Measurements from ENCODE around the gene MYO9A. TPM values are rescaled to one million over a fixed set of nuclear protein-coding genes. Genes with fewer than 3 reads are reported as not detected.

The MYO9A gene
- total RNA-seq, 6 experiments from 2014 or later = 25.3 to 29.1 (median 27.3) TPM

GRCh38 chr15:71825021-71825730, 292.8 kb downstream of the MYO9A start:
- Mint-ChIP-seq H3K4me3 (no peak overlapping the region), H3K27ac (no peak overlapping the region), H3K27me3 (ENCODE audit: insufficient read depth) (no peaks in the 10 kb centered on the region; the same call in 1 of the 2 replicates), H3K9me3 (peaks cover 36% of the 10 kb centered on the region), H3K4me1 (ENCODE audit: low read depth) (no peaks in the 10 kb centered on the region), H3K36me3 (ENCODE audit: low read depth) (peaks cover 95% of the 10 kb centered on the region)
- no peak for DNase-seq
- TF ChIP-seq CTCF (IDR thresholded peaks at IDR 0.05) = no peak

DNA sequence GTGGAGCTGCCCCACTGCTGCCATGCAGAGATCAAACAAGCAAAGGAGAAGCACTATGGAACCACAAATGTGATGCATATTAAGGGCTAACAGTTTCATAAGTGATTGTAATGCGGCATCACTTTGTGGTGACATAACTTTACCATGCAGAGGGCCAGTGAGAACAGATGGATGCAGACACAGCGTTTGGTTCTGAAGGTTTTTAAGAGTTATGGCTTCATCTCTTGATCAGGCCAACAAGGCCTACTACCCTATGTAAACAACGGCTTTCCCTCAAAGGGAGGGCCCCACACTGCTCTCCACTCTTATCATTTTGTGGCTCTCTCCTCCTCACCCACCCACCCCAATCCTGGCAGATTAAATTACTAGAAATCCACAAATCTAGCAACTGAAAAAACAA, 294.1 kb downstream of the MYO9A start:
- Mint-ChIP-seq H3K4me1 (ENCODE audit: low read depth) (no peaks in the 10 kb centered on the region), H3K27me3 (ENCODE audit: insufficient read depth) (no peaks in the 10 kb centered on the region; the same call in 1 of the 2 replicates), H3K9me3 (peaks cover 48% of the 10 kb centered on the region), H3K27ac (no peak overlapping the region), H3K36me3 (ENCODE audit: low read depth) (peaks cover 92% of the 10 kb centered on the region), H3K4me3 (no peak overlapping the region)
- DNase-seq = no peak
- no peak for TF ChIP-seq CTCF (IDR thresholded peaks at IDR 0.05)

- Mint-ChIP-seq H3K27ac (no peak overlapping the region), H3K27me3 (ENCODE audit: insufficient read depth) (no peaks in the 10 kb centered on the region; the same call in 1 of the 2 replicates), H3K36me3 (ENCODE audit: low read depth) (peaks cover 92% of the 10 kb centered on the region), H3K4me1 (ENCODE audit: low read depth) (no peaks in the 10 kb centered on the region), H3K4me3 (no peak overlapping the region), H3K9me3 (peaks cover 55% of the 10 kb centered on the region)
- TF ChIP-seq CTCF (IDR thresholded peaks at IDR 0.05) = no peak
- DNase-seq = no peak
Measured at GRCh38 chr15:71822890-71823630, 294.9 kb downstream of the MYO9A start.

- H3K36me3 Mint-ChIP-seq (ENCODE audit: low read depth) = peaks cover 89% of the 10 kb centered on the region
Measured at GRCh38 chr15:71821547-71822129, 296.3 kb downstream of the MYO9A start.

DNA sequence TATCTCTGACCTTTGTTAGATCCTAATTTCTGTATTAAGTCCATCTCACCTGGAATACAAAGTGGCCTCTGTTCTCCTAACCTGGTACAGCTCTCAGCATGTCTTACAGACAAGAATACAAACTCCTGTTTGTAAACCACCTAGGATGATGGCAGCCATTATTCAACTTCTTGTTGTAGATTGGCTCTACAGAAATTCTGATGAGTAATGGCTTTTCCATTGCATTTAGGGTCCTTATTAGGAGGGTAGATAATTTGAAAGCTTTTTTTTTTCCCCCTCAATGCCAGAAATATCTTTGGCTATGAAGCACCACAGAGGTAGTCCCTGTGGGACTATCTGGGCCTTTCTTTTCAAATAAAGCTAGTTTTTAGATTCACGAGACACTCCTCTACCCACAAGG, 297.8 kb downstream of the MYO9A start:
- Mint-ChIP-seq H3K4me3 (no peak overlapping the region), H3K4me1 (ENCODE audit: low read depth) (no peaks in the 10 kb centered on the region), H3K9me3 (peaks cover 64% of the 10 kb centered on the region), H3K27ac (no peak overlapping the region), H3K36me3 (ENCODE audit: low read depth) (peaks cover 73% of the 10 kb centered on the region), H3K27me3 (ENCODE audit: insufficient read depth) (no peaks in the 10 kb centered on the region; the same call in 1 of the 2 replicates)
- DNase-seq = no peak
- TF ChIP-seq CTCF (IDR thresholded peaks at IDR 0.05) = no peak

More at GRCh38 chr15:71821547-71822129, 296.3 kb downstream of the MYO9A start:
- Mint-ChIP-seq H3K27ac (no peak overlapping the region), H3K9me3 (peaks cover 64% of the 10 kb centered on the region), H3K4me3 (no peak overlapping the region), H3K27me3 (ENCODE audit: insufficient read depth) (no peaks in the 10 kb centered on the region; the same call in 1 of the 2 replicates), H3K4me1 (ENCODE audit: low read depth) (no peaks in the 10 kb centered on the region)
- no peak for TF ChIP-seq CTCF (IDR thresholded peaks at IDR 0.05)
- DNase-seq = no peak

Data from HFFc6 (cell line).